ENCODE results near the gene HUS1B.
"Not testable (repeated sequence)": the region's sequence is repeated elsewhere in the genome, so short reads cannot be mapped to it uniquely, and the experiment has no call there.

Gene HUS1B

GRCh38 chr6:656460-657252 is at the start of gene HUS1B:
TSS of gene HUS1B (minus strand) at chr6:657100. CDS start at chr6:656944, 156 bp downstream.
- no peak for DNase-seq (ENCODE audit: low read depth in 2 of 3, low spot score in 2 of 3)

GRCh38 chr6:706146-706545 is 49.2 kb upstream of the HUS1B start:
- DNase-seq (ENCODE audit: low read depth in 2 of 3, low spot score in 2 of 3) = no peak

- DNase-seq (ENCODE audit: low read depth in 2 of 3, low spot score in 2 of 3) = no peak
Measured at GRCh38 chr6:705047-705446, 48.1 kb upstream of the HUS1B start.

- DNase-seq (ENCODE audit: low read depth in 2 of 3, low spot score in 2 of 3) = no peak
Measured at GRCh38 chr6:704046-704445, 47.1 kb upstream of the HUS1B start.

GRCh38 chr6:703552-703951 is 46.7 kb upstream of the HUS1B start:
- DNase-seq (ENCODE audit: low read depth in 2 of 3, low spot score in 2 of 3) = no peak

- no peak for DNase-seq (ENCODE audit: low read depth in 2 of 3, low spot score in 2 of 3)
Measured at GRCh38 chr6:701700-702479, 45.0 kb upstream of the HUS1B start.

GRCh38 chr6:701215-701614 is 44.3 kb upstream of the HUS1B start:
- no peak for DNase-seq (ENCODE audit: low read depth in 2 of 3, low spot score in 2 of 3)

- DNase-seq (ENCODE audit: low read depth in 2 of 3, low spot score in 2 of 3) = no peak
Measured at GRCh38 chr6:700490-700889, 43.6 kb upstream of the HUS1B start.

- no peak for DNase-seq (ENCODE audit: low read depth in 2 of 3, low spot score in 2 of 3)
Measured at GRCh38 chr6:699319-699718, 42.4 kb upstream of the HUS1B start.

GRCh38 chr6:694431-695126 is 37.7 kb upstream of the HUS1B start:
- not testable (repeated sequence) for DNase-seq (ENCODE audit: low read depth in 2 of 3, low spot score in 2 of 3)

GRCh38 chr6:693723-694009 is 36.8 kb upstream of the HUS1B start:
- no peak for DNase-seq (ENCODE audit: low read depth in 2 of 3, low spot score in 2 of 3)

- peak; percentile 59 to 67 (median 62) for DNase-seq (ENCODE audit: low read depth in 2 of 3, low spot score in 2 of 3)
Measured at GRCh38 chr6:692858-693722, 36.2 kb upstream of the HUS1B start, which contains the start of gene EXOC2. TSS of gene EXOC2 (minus strand) at chr6:693139. CDS start at chr6:637818, 55,321 bp downstream.

- peak; percentile 37 to 55 (median 52) for DNase-seq (ENCODE audit: low read depth in 2 of 3, low spot score in 2 of 3)
Measured at GRCh38 chr6:692356-692851, 35.5 kb upstream of the HUS1B start.

- DNase-seq (ENCODE audit: low read depth in 2 of 3, low spot score in 2 of 3) = no peak
Measured at GRCh38 chr6:689223-689622, 32.3 kb upstream of the HUS1B start.

- DNase-seq (ENCODE audit: low read depth in 2 of 3, low spot score in 2 of 3) = no peak
Measured at GRCh38 chr6:686497-686896, 29.6 kb upstream of the HUS1B start.

- DNase-seq (ENCODE audit: low read depth in 2 of 3, low spot score in 2 of 3) = no peak
Measured at GRCh38 chr6:684831-685636, 28.1 kb upstream of the HUS1B start.

GRCh38 chr6:683742-684440 is 27.0 kb upstream of the HUS1B start:
- DNase-seq (ENCODE audit: low read depth in 2 of 3, low spot score in 2 of 3) = no peak

- DNase-seq (ENCODE audit: low read depth in 2 of 3, low spot score in 2 of 3) = no peak
Measured at GRCh38 chr6:680666-681340, 23.9 kb upstream of the HUS1B start.

GRCh38 chr6:680251-680650 is 23.4 kb upstream of the HUS1B start:
- no peak for DNase-seq (ENCODE audit: low read depth in 2 of 3, low spot score in 2 of 3)

Data from activated CD8-positive, alpha-beta memory T cell treated with anti-CD3 and anti-CD28 coated beads for 48 hours (primary cell).